NCI-H82 treated with DMSO at 0.1 percent for 48 hours (cell line): ENCODE results near the gene RPL3.
A peak's percentile ranks its signal among the peaks of the same experiment; 100 is the strongest.
"Not testable (repeated sequence)": the region's sequence is repeated elsewhere in the genome, so short reads cannot be mapped to it uniquely, and the experiment has no call there.

Experiments
- DNase-seq: peaks from one replicate; lab custom pipeline; 2025; ENCODE audit not compliant: unreplicated experiment; lab: John Stamatoyannopoulos, UW

The RPL3 gene

GRCh38 chr22:39352306-39352891 is 33.0 kb upstream of the RPL3 start:
- no peak for DNase-seq

DNA sequence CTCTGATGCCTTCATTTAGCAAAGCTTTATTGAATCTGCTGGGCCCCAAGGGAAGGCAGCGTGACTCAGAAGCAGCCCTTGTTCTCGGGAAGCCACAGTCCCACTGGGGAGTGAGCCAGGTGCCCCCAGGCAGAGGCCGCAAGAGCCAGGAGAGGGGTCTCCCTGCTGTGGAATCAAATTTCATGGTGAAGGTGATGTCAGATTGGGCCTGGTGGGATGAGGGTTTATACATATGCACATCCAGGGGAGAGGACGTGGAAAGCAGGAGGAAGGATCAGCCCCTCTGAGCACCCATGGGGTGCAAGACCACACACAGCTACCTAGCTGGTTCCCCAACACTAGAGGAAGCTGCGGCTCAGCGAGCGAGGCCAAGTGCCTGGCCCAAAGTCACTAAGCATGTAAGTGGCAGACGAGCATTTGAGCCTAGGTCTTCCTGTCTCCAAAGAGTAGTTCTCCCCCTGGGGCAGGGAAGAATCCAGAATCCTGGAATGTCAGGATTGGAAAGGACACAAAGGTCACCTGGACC is 32.3 kb upstream of the RPL3 start:
- DNase-seq = no peak

DNA sequence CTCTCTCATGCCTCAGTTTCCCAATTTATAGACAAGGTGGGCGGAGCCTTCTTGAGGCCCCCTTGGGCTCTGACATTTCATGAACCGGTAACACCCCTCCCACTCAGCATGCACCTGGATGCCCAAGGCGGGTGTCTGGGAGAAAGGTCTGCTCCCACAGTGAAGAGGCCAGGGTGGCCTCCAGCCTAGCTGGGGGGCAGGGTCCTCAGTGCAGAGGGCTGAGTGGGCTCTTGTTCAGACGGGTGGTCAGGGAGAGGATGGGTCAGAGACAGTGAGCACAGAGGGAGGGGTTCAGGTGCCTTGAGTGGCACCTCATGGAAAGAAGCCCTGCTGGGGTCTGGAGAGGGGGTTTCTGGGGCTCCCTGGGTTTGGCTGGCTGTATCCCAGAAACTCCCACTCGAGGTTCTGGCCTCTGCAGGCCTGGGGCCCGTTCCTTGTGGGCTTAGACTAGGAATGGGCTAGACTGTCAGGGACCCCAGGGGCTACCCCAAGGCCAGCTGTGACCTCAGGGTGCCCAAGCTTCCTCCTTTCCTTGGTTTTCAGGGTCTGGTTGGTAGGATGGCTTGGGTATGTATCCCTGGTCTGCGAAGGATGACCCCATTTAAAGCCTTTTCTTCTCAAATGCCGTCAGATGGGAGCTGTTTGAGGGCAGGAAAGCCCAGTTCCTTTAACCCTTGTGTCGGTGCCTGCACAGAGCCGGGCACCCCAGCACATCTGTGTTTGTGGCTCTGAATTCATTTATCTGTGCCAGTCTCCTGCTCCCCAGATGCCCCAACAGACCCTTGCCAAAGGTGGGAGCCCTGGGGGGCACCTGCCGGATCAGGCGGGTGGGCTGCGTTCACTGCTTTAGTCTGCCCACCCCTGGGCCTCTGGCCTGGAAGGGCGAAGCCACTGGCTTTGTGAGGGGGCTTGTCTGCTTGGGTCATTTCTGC is 31.6 kb upstream of the RPL3 start:
- DNase-seq = no peak

DNA sequence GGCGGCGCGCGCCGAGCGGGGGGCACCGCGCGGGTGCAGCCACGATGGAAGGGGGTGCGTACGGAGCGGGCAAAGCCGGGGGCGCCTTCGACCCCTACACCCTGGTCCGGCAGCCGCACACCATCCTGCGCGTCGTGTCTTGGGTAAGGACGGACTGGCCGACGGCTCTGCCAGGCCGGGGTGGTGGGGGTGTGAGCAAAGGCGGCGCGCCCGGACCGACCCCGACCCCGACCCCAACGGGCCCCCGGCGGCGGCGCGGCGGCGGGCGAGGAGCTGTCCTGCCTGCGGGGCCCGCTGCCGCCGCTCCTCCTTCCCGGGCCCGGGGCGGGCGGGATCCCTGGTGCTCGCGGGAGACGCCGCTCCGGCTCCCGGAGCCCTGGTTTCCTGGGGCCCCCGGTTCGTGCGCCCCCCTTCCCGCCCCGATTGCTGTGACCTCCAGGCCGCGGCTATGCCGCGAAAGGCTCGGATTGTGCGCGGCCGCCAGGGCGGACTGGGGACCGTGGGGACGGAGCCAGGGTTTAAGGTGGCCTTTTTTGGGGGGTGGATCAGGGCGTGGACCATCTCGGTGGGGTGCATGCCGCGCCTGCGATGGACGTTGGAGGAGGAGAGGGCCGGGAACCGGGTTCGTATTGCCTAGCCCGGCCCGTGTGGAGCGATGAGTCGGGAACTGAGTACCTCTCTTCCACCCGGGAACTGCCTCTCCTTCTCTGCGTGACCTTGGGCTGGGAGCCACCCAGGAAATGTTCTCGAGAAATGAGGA is 30.7 kb upstream of the RPL3 start, which contains the start of gene SYNGR1:
Gene SYNGR1, plus strand, starts transcription at position 25 of the 760 bp plus-strand sequence. Its CDS starts 20 bp downstream, at position 45.
- no peak for DNase-seq

- no peak for DNase-seq
Observed at GRCh38 chr22:39349506-39349966, 30.1 kb upstream of the RPL3 start.

- DNase-seq = no peak
Observed at GRCh38 chr22:39348909-39349505, 29.6 kb upstream of the RPL3 start.

DNA sequence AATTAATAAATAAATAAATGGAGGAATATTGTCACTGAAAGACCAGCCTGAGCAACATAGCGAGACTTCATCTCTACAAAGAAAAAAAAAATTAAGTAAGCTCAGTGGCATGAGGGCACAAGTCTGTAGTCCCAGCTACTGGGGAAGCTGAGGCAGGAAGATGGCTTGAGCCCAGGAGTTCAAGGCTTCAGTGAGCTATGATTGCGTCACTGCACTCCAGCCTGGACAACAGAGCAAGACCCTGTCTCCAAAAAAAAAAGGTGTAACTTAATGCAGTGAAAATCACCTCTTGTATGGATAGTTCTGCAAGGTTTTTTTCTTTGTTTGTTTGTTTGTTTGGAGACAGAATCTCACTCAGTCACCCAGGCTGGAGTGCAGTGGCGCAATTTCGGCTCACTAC is 25.8 kb upstream of the RPL3 start:
- DNase-seq = no peak

GRCh38 chr22:39344046-39344390 is 24.6 kb upstream of the RPL3 start:
- DNase-seq = no peak

DNA sequence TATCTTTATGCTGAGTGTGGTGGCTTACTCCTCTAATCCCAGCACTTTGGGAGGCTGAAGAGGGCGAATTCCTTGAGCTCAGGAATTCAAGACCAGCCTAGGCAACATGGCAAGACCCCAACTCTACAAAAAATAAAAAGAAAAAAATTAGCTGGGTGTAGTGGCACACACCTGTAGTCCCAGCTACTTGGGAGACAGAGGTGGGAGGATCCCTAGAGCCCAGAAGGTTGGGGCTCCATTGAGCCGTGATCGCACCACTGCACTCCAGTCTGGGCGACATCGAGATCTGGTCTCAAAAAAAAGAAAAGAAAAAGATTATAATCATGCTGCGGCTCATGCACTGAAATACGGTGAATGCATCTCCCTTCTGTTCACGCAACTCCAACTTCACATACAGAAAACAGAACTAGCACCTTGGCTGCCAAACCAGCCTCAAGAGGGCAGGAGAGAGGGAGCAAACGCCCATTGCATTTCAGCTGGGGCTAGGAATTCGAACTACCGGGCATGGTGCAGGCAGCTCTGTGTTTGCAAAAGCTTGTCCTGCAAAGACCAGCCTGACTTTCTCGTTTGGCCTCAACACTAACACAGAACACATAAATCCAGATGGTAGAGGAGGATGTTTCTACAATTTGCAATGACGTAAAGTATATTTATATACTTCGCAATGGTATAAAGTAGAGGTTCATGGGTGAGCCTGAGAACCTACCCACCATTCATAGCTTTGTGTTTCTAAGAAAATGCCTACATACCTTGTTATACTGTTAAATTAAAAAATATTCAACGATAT is 24.0 kb upstream of the RPL3 start:
- DNase-seq = peak; percentile 61

DNA sequence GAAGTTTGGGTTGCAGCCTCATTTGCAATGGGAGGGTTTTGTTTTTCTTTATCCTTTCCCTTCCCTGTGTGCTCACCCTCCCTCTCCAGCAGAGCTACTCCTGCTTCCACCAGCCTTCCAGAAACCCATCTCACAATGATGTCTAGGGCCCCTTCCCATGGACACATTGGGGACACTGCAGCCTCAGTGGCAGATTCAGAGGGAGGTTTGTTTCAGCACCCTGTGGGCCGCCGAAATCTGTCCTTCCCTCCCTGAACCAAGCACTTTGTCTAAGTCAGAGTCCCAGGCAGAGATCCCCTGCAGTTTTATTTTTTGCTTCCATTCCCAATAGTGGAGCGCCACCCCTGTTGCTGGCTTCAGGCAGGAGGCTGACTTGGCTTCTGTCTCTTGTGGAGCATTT is 21.8 kb upstream of the RPL3 start:
- no peak for DNase-seq

DNA sequence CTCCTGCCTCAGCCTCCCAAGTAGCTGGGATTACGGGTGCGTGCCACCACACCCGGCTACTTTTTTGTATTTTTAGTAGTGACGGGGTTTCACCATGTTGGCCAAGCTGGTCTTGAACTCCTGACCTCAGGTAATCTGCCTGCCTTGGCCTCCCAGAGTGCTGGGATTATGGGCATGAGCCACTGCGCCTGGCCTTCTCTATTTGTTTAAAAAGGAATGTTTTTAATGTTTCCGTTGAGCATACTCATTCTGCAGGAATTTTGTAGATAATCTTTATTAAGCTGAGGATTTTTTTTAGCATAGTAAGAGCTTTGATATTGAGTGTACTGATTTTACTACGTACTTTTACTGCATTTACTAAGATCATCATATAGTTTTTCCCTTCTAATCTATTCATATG is 20.4 kb upstream of the RPL3 start:
- DNase-seq = not testable (repeated sequence)

- DNase-seq = no peak
Observed at GRCh38 chr22:39336411-39336810, 17.0 kb upstream of the RPL3 start.

GRCh38 chr22:39332441-39333064 is 13.1 kb upstream of the RPL3 start:
- no peak for DNase-seq

DNA sequence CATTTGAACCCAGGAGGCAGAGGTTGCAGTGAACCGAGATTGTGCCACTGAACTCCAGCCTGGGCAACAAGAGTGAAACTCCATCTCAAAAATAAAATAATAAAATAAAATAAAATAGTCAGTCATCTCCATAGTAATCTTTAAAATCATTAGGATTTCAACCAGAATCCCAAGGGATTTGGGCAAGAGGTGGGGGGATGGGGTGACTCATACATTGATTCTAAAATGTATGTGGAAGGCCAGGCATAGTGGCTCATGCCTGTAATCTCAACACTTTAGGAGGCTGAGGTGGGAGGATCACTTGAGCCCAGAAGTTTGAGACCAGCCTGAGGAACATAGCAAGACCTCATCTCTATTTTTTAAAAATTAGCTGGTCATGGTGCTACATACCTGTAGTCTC is 11.1 kb upstream of the RPL3 start:
- not testable (repeated sequence) for DNase-seq

GRCh38 chr22:39327995-39328754 is 8.8 kb upstream of the RPL3 start:
- no peak for DNase-seq

- no peak for DNase-seq
Observed at GRCh38 chr22:39325392-39325932, 6.0 kb upstream of the RPL3 start.

DNA sequence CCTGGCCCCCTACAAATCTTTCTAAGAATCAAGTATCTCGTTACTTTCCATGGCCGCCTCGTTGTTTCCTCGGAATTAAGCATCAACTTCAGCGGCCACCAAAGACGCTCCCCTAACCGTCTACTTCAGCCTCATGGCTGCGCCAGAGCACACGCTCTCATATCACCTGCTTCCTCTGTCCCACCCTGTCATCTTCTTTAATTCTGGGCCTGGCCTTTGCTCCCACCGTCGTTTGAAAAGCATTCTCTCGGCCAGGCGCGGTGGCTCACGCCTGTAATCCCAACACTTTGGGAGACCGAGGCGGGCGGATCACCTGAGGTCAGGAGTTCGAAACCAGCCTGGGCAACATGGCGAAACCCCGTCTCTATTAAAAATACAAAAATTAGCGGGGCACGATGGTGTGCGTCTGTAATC is 1.2 kb upstream of the RPL3 start:
- not testable (repeated sequence) for DNase-seq

- no peak for DNase-seq
Observed at GRCh38 chr22:39318507-39319283, 728 bp downstream of the RPL3 start.
